Cerebellar nuclear complex (tissue), 1 donor: Measurements from ENCODE around the gene RBM48.
A peak's percentile ranks its signal among the peaks of the same experiment; 100 is the strongest.
"Not testable (repeated sequence)": the region's sequence is repeated elsewhere in the genome, so short reads cannot be mapped to it uniquely, and the experiment has no call there.

Experiments used
- DNase-seq, 2 experiments: peaks; one replicate each; lab custom pipeline; 2025; lab: John Stamatoyannopoulos, UW

The RBM48 gene

GRCh38 chr7:92528188-92528957 lies at the start of gene RBM48, which contains the start of gene PEX1:
Gene RBM48 (plus strand): TSS chr7:92528795. CDS start chr7:92528814, 19 bp downstream.
Gene PEX1 (minus strand): TSS chr7:92528520. CDS start chr7:92528435, 85 bp downstream.
- peak; percentile 84 to 93 for DNase-seq

- not testable (repeated sequence) for DNase-seq
These were observed 49.4 kb upstream of the RBM48 start for GRCh38 chr7:92479146-92479545.

GRCh38 chr7:92483624-92484023 lies 45.0 kb upstream of the RBM48 start:
- DNase-seq = not testable (repeated sequence)

- not testable (repeated sequence) for DNase-seq
These were observed 44.4 kb upstream of the RBM48 start for GRCh38 chr7:92484226-92484625.

GRCh38 chr7:92485267-92485892 lies 43.2 kb upstream of the RBM48 start:
- no peak for DNase-seq

GRCh38 chr7:92485974-92486373 lies 42.6 kb upstream of the RBM48 start:
- DNase-seq = no peak

- no peak for DNase-seq
These were observed 40.8 kb upstream of the RBM48 start for GRCh38 chr7:92487804-92488203.

GRCh38 chr7:92489634-92490033 lies 39.0 kb upstream of the RBM48 start:
- DNase-seq = no peak

- no peak for DNase-seq
These were observed 31.7 kb upstream of the RBM48 start for GRCh38 chr7:92496876-92497275.

GRCh38 chr7:92498557-92498956 lies 30.0 kb upstream of the RBM48 start:
- no peak for DNase-seq

- DNase-seq = no peak
These were observed 24.8 kb upstream of the RBM48 start for GRCh38 chr7:92503767-92504166.

- no peak for DNase-seq
These were observed 24.0 kb upstream of the RBM48 start for GRCh38 chr7:92504563-92504962.

- no peak for DNase-seq
These were observed 22.2 kb upstream of the RBM48 start for GRCh38 chr7:92506363-92506762.

- no peak for DNase-seq
These were observed 19.6 kb upstream of the RBM48 start for GRCh38 chr7:92508946-92509345.

- no peak for DNase-seq
These were observed 15.3 kb upstream of the RBM48 start for GRCh38 chr7:92513167-92513902.

- no peak for DNase-seq
These were observed 11.0 kb upstream of the RBM48 start for GRCh38 chr7:92517631-92518030.

- no peak for DNase-seq
These were observed 8.6 kb upstream of the RBM48 start for GRCh38 chr7:92520024-92520423.

- DNase-seq = no peak
These were observed 5.5 kb upstream of the RBM48 start for GRCh38 chr7:92523110-92523509.

- DNase-seq = no peak
These were observed 1.1 kb upstream of the RBM48 start for GRCh38 chr7:92527300-92528187.

- peak in 1 of 2 experiments; percentile 42 for DNase-seq
These were observed 316 bp downstream of the RBM48 start for GRCh38 chr7:92528958-92529264.

GRCh38 chr7:92534572-92534971 lies 6.0 kb downstream of the RBM48 start:
- no peak for DNase-seq

- not testable (repeated sequence) for DNase-seq
These were observed 14.9 kb downstream of the RBM48 start for GRCh38 chr7:92543542-92543941.
